PC-3 (cell line): ENCODE measurements around the gene SH3RF3. TPM values are rescaled to one million over a fixed set of nuclear protein-coding genes. Genes with fewer than 3 reads are reported as not detected.

Experiments
- ATAC-seq: fragments of 200-7000 bp; cut with Tn5 transposase; 2 replicates; pipeline ENCODE4 v1.9.1; 2020; ENCODE audit warnings: mild to moderate bottlenecking, moderate library complexity
- BruUV-seq: library from RNA; stranded (reverse); fragments of 400-500 nt; replicated peaks from 2 replicates; lab custom pipeline; 2021; lab: Mats Ljungman, UMichigan
- CTCF ChIA-PET: fragments of 300-600 bp; sonication (Branson Sonifier 250); formaldehyde crosslinking; loops from one replicate; lab custom pipeline; 2022; ENCODE audit warnings: antibody characterized with exemption; lab: Charles Lee
- POLR2A ChIA-PET: fragments of 300-600 bp; sonication (Branson Sonifier 250); formaldehyde crosslinking; loops from one replicate; lab custom pipeline; 2022; ENCODE audit warnings: antibody characterized with exemption; ENCODE audit not compliant: unreplicated experiment; lab: Charles Lee
- DNase-seq: peaks from one replicate; pipeline ENCODE4 v3.0.0-alpha.2; 2015
- H2AFZ ChIP-seq: fragments of 300-600 bp; sonication (generic); 2 replicates; pipeline ENCODE4 v1.6.0; 2016; ENCODE audit warnings: antibody characterized with exemption, low read length
- H3F3A ChIP-seq: fragments of 300-600 bp; sonication (generic); one replicate; pipeline ENCODE4 v1.6.0; 2017; ENCODE audit warnings: antibody characterized with exemption, low read length, control low read depth, mild to moderate bottlenecking; ENCODE audit not compliant: unreplicated experiment
- H3K27ac ChIP-seq: fragments of 300-600 bp; sonication (generic); 2 replicates; pipeline ENCODE4 v1.5.1; 2016; ENCODE audit warnings: mild to moderate bottlenecking, low read length
- H3K27me3 ChIP-seq: fragments of 300-600 bp; sonication (generic); 2 replicates; pipeline ENCODE4 v1.6.1; 2016; ENCODE audit warnings: low read length, mixed read lengths
- H3K36me3 ChIP-seq: fragments of 300-600 bp; sonication (generic); 2 replicates; pipeline ENCODE4 v1.6.1; 2016; ENCODE audit warnings: low read depth, mixed run types, low read length, mixed read lengths
- H3K4me1 ChIP-seq: fragments of 300-600 bp; sonication (generic); 2 replicates; pipeline ENCODE4 v1.5.1; 2016; ENCODE audit warnings: low read length; ENCODE audit not compliant: insufficient read depth
- H3K4me2 ChIP-seq: fragments of 300-600 bp; sonication (generic); 2 replicates; pipeline ENCODE4 v1.6.0; 2016; ENCODE audit warnings: low read length
- H3K4me3 ChIP-seq: fragments of 300-600 bp; sonication (generic); 2 replicates; pipeline ENCODE4 v1.5.1; 2016; ENCODE audit warnings: mild to moderate bottlenecking, low read length, mixed read lengths
- H3K79me2 ChIP-seq: fragments of 300-600 bp; sonication (generic); 2 replicates; pipeline ENCODE4 v1.6.1; 2017; ENCODE audit warnings: low read length, mixed read lengths
- H3K9ac ChIP-seq: fragments of 300-600 bp; sonication (generic); 2 replicates; pipeline ENCODE4 v1.6.0; 2016; ENCODE audit warnings: mild to moderate bottlenecking, low read length
- H3K9me2 ChIP-seq: fragments of 300-600 bp; sonication (generic); replicated peaks from 2 replicates; pipeline ENCODE4 v1.6.1; 2016; ENCODE audit warnings: mixed run types, low read length, mixed read lengths
- H3K9me3 ChIP-seq: fragments of 300-600 bp; sonication (generic); 2 replicates; pipeline ENCODE4 v1.6.1; 2016; ENCODE audit warnings: low read length, mixed read lengths
- H4K20me1 ChIP-seq: fragments of 300-600 bp; sonication (generic); 2 replicates; pipeline ENCODE4 v1.6.1; 2016; ENCODE audit warnings: low read length, mixed read lengths
- EZH2 ChIP-seq: fragments of 300-600 bp; sonication (generic); IDR thresholded peaks from one replicate; pipeline ENCODE4 v1.6.1; 2017; ENCODE audit warnings: antibody characterized with exemption, mild to moderate bottlenecking, low read length; ENCODE audit not compliant: unreplicated experiment
- EZH2phosphoT487 ChIP-seq: fragments of 300-600 bp; sonication (generic); IDR thresholded peaks from 2 replicates; pipeline ENCODE4 v1.6.1; 2018; ENCODE audit warnings: mild to moderate bottlenecking, antibody characterized with exemption, low read length, borderline replicate concordance
- intact Hi-C: fragments of 100-400 bp; cut with micrococcal nuclease; formaldehyde crosslinking; loops from 2 replicates; pipeline ENCODE4 v1.9.0; 2023
- total RNA-seq: library from RNA; depleted of rRNA; stranded (reverse); fragments of >200 nt; gene quantifications from 2 replicates; pipeline ENCODE4 v1.2.3, GENCODE V29; 2014
- TF ChIP-seq, protein P1 (sequence below): fragments of 300-600 bp; sonication (generic); conservative IDR thresholded peaks from 2 replicates; pipeline ENCODE4 v1.5.1; 2017; ENCODE audit warnings: antibody characterized with exemption, low read depth, mild to moderate bottlenecking, low read length

SH3RF3 gene
- total RNA-seq, 1 experiment from 2014 or later, result 11.7 TPM

DNA sequence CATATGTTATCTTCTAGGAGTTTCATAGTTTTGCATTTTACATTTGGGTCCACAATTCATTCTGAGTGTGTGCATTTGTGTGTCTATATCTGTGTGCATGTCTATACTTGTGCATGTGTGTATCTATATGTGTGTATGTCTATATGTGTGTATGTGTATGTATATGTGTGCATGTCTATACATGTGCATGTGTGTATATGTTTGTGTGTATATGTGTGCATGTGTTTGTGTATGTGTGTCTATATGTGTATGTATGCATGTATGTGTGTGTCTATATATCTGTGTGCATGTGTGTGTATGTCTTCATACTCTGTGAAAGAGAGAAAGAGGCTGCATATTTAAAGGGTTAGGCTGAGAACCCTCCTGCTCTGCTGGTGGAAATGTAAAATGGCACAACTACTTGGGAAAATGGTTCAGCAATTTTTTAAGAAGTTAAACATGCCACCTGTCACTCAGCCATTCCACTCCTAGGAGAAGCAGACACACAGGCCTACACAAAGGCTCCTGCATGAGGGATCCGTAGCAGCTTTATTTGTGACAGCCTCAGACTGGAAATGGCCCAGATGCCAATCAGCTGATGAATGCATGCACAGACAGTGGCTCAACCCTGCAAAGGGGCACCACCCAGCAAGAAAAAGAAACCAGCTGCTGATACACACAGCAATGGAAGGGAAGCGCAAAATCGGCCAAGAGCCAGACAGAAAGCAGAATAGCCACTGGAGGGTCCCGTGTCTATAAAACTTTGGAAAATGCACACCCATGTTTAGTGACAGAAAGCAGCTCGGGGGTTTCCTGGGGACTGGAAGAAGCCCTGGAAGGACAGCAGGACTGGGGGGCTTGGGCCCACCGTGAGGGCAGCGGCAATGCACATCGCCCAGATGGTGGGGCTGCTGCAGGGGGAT is 337.9 kb downstream of the SH3RF3 start:
- no peaks in the 10 kb centered on the region for H3K79me2 ChIP-seq
- ATAC-seq (peak; percentile 58), DNase-seq (peak; percentile 52)
- BruUV-seq, result no TSS peak
- H3K27me3 ChIP-seq, result no peaks in the 10 kb centered on the region
- H3K9ac ChIP-seq, result no peak overlapping the region
- ChIA-PET CTCF (no interaction called here), POLR2A (no interaction called here)
- peaks cover 25% of the 10 kb centered on the region for H3K4me1 ChIP-seq
- no peaks in the 10 kb centered on the region for H4K20me1 ChIP-seq
- no peaks in the 10 kb centered on the region for H3K9me2 ChIP-seq
- no peaks in the 10 kb centered on the region for H3K36me3 ChIP-seq
- no peaks in the 10 kb centered on the region for H3F3A ChIP-seq
- no peak overlapping the region for H3K27ac ChIP-seq
- TF ChIP-seq, protein P1, sequence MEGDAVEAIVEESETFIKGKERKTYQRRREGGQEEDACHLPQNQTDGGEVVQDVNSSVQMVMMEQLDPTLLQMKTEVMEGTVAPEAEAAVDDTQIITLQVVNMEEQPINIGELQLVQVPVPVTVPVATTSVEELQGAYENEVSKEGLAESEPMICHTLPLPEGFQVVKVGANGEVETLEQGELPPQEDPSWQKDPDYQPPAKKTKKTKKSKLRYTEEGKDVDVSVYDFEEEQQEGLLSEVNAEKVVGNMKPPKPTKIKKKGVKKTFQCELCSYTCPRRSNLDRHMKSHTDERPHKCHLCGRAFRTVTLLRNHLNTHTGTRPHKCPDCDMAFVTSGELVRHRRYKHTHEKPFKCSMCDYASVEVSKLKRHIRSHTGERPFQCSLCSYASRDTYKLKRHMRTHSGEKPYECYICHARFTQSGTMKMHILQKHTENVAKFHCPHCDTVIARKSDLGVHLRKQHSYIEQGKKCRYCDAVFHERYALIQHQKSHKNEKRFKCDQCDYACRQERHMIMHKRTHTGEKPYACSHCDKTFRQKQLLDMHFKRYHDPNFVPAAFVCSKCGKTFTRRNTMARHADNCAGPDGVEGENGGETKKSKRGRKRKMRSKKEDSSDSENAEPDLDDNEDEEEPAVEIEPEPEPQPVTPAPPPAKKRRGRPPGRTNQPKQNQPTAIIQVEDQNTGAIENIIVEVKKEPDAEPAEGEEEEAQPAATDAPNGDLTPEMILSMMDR, result no peak
- TF ChIP-seq EZH2phosphoT487 (no peak), EZH2 (no peak)
- H3K4me3 ChIP-seq, result no peak overlapping the region
- H3K9me3 ChIP-seq, result no peaks in the 10 kb centered on the region
- no peak overlapping the region for H3K4me2 ChIP-seq
- intact Hi-C loops, result no loop called here
- H2AFZ ChIP-seq, result no peak overlapping the region

DNA sequence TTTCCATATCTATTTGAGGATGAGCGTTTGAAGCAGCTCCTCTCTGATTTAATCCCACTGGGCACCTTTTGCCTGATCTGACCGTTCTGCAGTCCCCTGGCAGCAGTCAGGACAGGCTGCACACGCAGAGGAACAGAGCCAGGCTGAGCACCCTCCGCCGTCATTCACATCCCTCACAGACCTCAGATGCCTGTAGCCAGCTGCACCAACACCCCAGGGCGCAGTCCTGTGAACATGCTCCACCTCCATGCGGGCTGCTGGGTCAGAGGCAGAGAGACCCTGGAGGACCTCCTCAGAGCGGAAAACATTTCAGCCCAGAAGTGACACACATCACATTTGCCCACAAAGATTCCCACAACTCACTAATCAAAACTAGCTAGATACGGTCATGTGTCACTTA is 338.7 kb downstream of the SH3RF3 start:
- Histone ChIP-seq H3K27me3 (no peaks in the 10 kb centered on the region), H3F3A (no peaks in the 10 kb centered on the region), H3K36me3 (no peaks in the 10 kb centered on the region), H3K9me2 (no peaks in the 10 kb centered on the region), H3K9me3 (no peaks in the 10 kb centered on the region), H3K4me2 (no peak overlapping the region), H3K4me3 (no peak overlapping the region), H3K79me2 (no peaks in the 10 kb centered on the region), H3K27ac (no peak overlapping the region), H2AFZ (no peak overlapping the region), H3K9ac (no peak overlapping the region), H4K20me1 (no peaks in the 10 kb centered on the region), H3K4me1 (peaks cover 25% of the 10 kb centered on the region)
- ChIA-PET CTCF (no interaction called here), POLR2A (no interaction called here)
- intact Hi-C loops, result no loop called here
- BruUV-seq, result no TSS peak
- no peak for DNase-seq
- TF ChIP-seq, protein P1, result no peak
- TF ChIP-seq EZH2phosphoT487, result no peak
- TF ChIP-seq EZH2, result no peak
- no peak for ATAC-seq

DNA sequence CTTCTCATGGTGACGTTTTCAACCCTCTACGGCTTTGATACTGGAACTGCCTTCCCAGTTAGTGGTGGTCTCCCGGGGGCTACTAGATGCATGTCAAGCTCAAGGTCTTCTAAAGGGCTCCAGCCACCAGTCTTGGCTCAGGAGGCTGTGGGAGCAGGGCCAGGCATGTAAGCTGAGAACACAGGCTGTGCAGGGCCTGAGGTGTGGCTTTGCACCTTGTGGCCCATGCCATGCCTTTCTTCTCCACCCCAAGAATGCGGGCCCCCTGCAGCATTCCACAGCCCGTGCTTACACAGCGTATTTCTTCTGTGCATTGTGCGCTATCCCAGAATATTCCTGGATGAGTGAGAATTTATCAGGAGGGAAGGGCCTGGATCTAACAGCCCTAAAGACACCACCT is 339.9 kb downstream of the SH3RF3 start:
- Histone ChIP-seq H3K9me3 (no peaks in the 10 kb centered on the region), H3K27ac (no peak overlapping the region), H3K4me2 (no peak overlapping the region), H3K4me1 (peaks cover 25% of the 10 kb centered on the region), H3K27me3 (no peaks in the 10 kb centered on the region), H3K4me3 (no peak overlapping the region), H3K9ac (no peak overlapping the region), H3K79me2 (no peaks in the 10 kb centered on the region), H3K36me3 (no peaks in the 10 kb centered on the region), H3F3A (no peaks in the 10 kb centered on the region), H3K9me2 (no peaks in the 10 kb centered on the region), H2AFZ (no peak overlapping the region), H4K20me1 (no peaks in the 10 kb centered on the region)
- ChIA-PET POLR2A (no interaction called here), CTCF (no interaction called here)
- DNase-seq (no peak), ATAC-seq (no peak)
- TF ChIP-seq EZH2phosphoT487 (no peak), EZH2 (no peak)
- TF ChIP-seq, protein P1, result no peak
- BruUV-seq, result no TSS peak
- intact Hi-C loops, result no loop called here
